ENCODE results near the gene PNRC2. TPM values are rescaled to one million over a fixed set of nuclear protein-coding genes. Genes with fewer than 3 reads are reported as not detected.

PNRC2 gene
- total and polyA plus RNA-seq, 10 of the 15 experiments (the other 5 are each of a cell fraction or from before 2014, with no cell fraction given): 106 to 205 (median 163) TPM

DNA sequence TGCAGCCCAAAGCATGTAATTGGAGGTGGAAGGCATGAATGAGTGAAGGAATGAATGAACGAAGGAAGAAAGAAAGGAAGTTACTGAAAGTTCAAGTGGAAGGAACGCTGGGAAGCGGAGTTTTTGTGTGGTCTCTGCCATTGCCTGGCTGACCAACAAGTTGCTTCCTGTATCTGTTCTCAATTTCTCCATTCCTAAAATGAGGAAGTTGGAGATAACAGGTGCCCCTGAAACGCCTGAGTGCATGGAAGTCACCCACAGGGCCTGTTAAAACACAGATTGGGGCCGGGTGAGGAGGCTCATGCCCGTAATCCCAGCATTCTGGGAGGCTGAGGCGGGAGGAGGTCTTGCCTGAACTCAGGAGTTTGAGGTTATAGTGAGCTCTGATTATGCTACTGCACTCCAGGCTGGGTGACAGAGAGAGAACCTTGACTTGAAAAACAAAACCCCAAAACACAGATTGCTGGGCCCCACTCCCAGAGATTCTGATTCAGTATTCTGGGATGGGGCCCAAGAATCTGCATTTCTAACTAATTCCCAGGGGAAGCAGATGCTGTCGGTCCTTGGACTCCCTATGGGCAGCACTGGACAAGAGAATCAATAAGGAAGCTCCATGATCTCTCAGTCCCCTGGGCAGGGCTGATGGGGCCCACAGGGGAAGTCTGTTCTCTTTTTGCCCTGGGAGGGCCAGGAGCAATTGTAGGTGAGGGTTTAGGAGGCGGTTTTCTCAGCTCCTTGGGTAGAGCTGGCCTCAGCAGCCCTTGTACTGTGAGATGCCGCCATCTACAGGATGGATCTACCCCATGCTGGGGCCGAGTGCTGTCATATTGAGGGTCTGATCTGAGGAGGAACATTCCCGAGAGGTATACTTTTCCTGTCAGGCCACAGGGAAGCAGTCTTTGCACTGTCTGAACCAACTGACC lies 43.2 kb upstream of the PNRC2 start (continued):
- TF ChIP-seq, protein P1, sequence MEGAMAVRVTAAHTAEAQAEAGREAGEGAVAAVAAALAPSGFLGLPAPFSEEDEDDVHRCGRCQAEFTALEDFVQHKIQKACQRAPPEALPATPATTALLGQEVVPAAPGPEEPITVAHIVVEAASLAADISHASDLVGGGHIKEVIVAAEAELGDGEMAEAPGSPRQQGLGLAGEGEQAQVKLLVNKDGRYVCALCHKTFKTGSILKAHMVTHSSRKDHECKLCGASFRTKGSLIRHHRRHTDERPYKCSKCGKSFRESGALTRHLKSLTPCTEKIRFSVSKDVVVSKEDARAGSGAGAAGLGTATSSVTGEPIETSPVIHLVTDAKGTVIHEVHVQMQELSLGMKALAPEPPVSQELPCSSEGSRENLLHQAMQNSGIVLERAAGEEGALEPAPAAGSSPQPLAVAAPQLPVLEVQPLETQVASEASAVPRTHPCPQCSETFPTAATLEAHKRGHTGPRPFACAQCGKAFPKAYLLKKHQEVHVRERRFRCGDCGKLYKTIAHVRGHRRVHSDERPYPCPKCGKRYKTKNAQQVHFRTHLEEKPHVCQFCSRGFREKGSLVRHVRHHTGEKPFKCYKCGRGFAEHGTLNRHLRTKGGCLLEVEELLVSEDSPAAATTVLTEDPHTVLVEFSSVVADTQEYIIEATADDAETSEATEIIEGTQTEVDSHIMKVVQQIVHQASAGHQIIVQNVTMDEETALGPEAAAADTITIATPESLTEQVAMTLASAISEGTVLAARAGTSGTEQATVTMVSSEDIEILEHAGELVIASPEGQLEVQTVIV (IDR thresholded peaks at IDR 0.05; ENCODE audit: borderline replicate concordance, partially characterized antibody): no peak
- TF ChIP-seq ZNF274 (IDR thresholded peaks at IDR 0.05; ENCODE audit: insufficient read depth, insufficient read length) (no peak), SMAD1 (IDR thresholded peaks at IDR 0.05; ENCODE audit: low read depth, partially characterized antibody) (no peak), EZH2 (IDR thresholded peaks at IDR 0.05; ENCODE audit: borderline replicate concordance, control insufficient read depth, low read depth, low read length) (no peak), CHD1 (IDR thresholded peaks at IDR 0.05; ENCODE audit: low read depth, low read length) (no peak), ZNF622 (IDR thresholded peaks at IDR 0.05) (no peak), NFYA (IDR thresholded peaks at IDR 0.05; ENCODE audit: borderline replicate concordance, low read depth, low read length) (no peak), POU2F2 (IDR thresholded peaks at IDR 0.05; ENCODE audit: borderline replicate concordance, low read depth, low read length) (0 out of 3 replicates have a peak, but pooled peaks have one; percentile 18), JUND (IDR thresholded peaks at IDR 0.05; ENCODE audit: low read depth, low read length) (no peak), MXI1 (IDR thresholded peaks at IDR 0.05; ENCODE audit: low read depth, low read length) (no peak), RAD51 (IDR thresholded peaks at IDR 0.05) (no peak), GATAD2B (conservative IDR thresholded peaks at IDR 0.05; ENCODE audit: low read depth) (no peak; the same call in 1 of the 2 replicates), NR2C1 (IDR thresholded peaks at IDR 0.05) (no peak), ZNF24 (IDR thresholded peaks at IDR 0.05) (peak; percentile 92), NFIC (IDR thresholded peaks at IDR 0.05; ENCODE audit: low read depth, low read length) (no peak), NRF1 (conservative IDR thresholded peaks at IDR 0.05; ENCODE audit: low read depth, low read length) (no peak), WRNIP1 (IDR thresholded peaks at IDR 0.05; ENCODE audit: borderline replicate concordance, low read depth, low read length) (0 out of 2 replicates have a peak, but pooled peaks have one; percentile 44), SREBF2 (IDR thresholded peaks at IDR 0.05; ENCODE audit: low read length) (no peak), SMC3 (IDR thresholded peaks at IDR 0.05; ENCODE audit: borderline replicate concordance, low read length) (peak; percentile 90), RCOR1 (conservative IDR thresholded peaks at IDR 0.05; ENCODE audit: low read depth, low read length) (no peak), RELA (IDR thresholded peaks at IDR 0.05; ENCODE audit: borderline replicate concordance, partially characterized antibody) (no peak), JUNB (IDR thresholded peaks at IDR 0.05) (no peak), IKZF2 (IDR thresholded peaks at IDR 0.05) (peak; percentile 79 to 83; a peak in 3 of 4 replicates), RFX5 (IDR thresholded peaks at IDR 0.05; ENCODE audit: low read depth, low read length) (no peak)
- TF ChIP-seq, protein P2, sequence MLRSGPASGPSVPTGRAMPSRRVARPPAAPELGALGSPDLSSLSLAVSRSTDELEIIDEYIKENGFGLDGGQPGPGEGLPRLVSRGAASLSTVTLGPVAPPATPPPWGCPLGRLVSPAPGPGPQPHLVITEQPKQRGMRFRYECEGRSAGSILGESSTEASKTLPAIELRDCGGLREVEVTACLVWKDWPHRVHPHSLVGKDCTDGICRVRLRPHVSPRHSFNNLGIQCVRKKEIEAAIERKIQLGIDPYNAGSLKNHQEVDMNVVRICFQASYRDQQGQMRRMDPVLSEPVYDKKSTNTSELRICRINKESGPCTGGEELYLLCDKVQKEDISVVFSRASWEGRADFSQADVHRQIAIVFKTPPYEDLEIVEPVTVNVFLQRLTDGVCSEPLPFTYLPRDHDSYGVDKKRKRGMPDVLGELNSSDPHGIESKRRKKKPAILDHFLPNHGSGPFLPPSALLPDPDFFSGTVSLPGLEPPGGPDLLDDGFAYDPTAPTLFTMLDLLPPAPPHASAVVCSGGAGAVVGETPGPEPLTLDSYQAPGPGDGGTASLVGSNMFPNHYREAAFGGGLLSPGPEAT (IDR thresholded peaks at IDR 0.05; ENCODE audit: low read depth): 0 out of 2 replicates have a peak, but pooled peaks have one; percentile 42
- TF ChIP-seq, protein P3, sequence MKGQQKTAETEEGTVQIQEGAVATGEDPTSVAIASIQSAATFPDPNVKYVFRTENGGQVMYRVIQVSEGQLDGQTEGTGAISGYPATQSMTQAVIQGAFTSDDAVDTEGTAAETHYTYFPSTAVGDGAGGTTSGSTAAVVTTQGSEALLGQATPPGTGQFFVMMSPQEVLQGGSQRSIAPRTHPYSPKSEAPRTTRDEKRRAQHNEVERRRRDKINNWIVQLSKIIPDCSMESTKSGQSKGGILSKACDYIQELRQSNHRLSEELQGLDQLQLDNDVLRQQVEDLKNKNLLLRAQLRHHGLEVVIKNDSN (IDR thresholded peaks at IDR 0.05; ENCODE audit: borderline replicate concordance, extremely low read length, insufficient read depth, low read depth, low read length): no peak
